GM21390 (cell line): ENCODE results near the gene SBSN.

Experiments
- ATAC-seq: cut with Tn5 transposase; IDR thresholded peaks from one replicate; pipeline ENCODE4 v1.9.1; 2021; ENCODE audit not compliant: unreplicated experiment

Gene SBSN

DNA sequence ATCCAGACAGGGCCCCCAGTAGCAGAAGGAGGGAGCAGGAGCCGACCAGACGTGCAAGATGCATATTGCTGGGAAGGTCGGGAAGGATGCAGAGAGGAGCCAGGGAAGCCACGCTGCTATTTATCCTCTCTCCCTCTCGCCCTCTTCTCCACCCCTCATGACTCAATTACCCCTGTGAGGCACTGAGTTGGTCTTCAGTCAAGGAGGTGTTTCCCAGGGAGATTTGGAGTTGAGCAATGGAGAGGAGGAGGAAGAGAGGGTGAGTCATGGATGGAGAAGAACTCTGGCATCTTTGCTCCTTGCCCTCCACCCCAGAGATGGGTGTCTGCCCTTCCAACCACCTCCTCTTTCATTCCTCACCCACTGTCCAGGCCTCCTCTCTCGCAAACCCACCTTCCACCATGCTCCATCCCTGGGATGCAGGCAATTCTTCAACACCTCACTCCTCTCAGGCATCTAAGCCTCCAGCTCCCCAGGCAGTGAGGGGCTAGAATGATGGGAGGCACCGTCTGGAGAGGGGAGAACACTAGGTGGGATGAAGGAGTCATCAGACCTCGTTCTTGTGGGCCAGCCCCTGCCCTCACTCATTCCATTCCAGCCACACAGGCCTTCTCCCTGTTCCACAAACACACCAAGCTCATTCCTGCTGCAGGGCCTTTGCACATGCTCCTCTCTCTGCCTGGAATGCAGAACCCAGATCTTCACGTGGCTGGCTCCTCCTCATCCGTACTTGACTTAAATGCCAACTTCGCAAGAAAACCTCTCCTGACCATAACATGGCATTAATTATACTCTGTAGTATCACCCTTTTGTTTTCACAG lies at the start of gene SBSN:
TSS of gene SBSN (minus strand) at position 94 of the 821 bp plus-strand sequence. CDS start at position 64, 30 bp downstream.
- ATAC-seq = no peak

DNA sequence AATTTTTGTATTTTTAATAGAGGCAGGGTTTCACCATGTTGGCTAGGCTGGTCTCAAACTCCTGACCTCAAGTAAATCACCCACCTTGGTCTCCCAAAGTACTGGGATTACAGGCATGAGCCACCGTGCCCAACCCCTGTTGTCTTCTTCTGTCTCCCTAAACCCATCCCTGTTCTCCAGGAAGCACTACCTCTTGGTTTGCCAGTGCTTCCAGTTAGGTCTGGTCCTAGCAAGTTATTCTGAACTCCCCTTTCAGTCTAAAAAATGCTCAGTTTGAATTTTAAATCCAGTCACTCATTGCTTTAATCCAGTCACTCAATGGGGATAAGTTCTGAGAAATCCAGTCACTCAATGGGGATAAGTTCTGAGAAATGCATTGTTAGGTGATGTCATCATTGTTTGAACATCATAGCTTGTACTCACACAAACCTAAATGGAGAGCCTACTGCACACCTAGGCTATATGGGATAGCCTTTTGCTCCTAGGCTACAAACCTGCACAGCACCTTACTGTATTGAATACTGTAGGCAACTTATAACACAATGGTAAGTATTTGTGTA lies 43.4 kb upstream of the SBSN start:
- no peak for ATAC-seq

- ATAC-seq = no peak
Measured at GRCh38 chr19:35569281-35569781, 41.2 kb upstream of the SBSN start.

DNA sequence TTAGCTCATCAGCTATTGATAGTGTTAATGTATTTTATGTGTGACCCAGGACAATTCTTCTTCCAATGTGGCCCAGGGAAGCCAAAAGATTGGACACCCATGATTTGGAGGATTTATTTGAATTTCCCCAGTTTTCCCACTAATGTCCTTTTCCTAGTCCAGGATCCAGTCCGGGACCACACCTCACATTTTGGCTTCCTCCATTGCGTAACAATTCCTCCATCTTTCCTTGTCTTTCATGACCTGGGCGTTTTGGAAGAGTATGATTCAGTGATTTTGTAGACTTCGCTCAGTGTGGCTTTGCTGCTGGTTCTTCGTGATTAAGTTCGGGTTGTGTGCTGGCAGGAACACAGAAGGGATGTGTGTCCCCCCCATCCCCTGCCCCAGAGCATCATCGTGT lies 38.6 kb upstream of the SBSN start:
- ATAC-seq = no peak

GRCh38 chr19:35565016-35565856 lies 37.1 kb upstream of the SBSN start:
- no peak for ATAC-seq

GRCh38 chr19:35563207-35563829 lies 35.2 kb upstream of the SBSN start, which contains the start of gene ATP4A:
Gene ATP4A, minus strand, starts transcription at chr19:35563658. Its CDS starts 29 bp downstream, at chr19:35563629.
- ATAC-seq = no peak

- ATAC-seq = no peak
Measured at GRCh38 chr19:35562776-35563175, 34.7 kb upstream of the SBSN start.

GRCh38 chr19:35562336-35562735 lies 34.2 kb upstream of the SBSN start:
- no peak for ATAC-seq

- ATAC-seq = no peak
Measured at GRCh38 chr19:35561436-35561835, 33.3 kb upstream of the SBSN start.

DNA sequence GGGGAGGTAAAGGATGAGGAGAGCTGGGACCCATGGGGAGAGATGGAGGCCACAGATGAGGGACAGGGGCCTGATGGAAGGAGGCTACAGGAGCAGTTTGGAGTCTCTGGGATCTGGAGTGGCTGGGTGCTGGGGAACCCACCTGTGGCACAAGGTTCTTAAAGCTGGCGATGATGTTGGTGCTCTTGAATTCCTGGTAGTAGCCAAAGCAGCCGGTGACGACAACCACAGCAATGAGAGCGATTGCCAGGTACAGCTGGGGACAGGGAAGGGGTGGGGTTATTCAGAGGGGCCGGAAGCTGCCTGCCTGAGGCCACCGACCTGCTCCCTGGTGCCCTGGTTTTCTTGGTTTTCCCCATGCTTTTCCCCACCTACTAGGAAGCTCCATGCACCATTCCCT lies 32.6 kb upstream of the SBSN start:
- no peak for ATAC-seq

GRCh38 chr19:35560271-35560670 lies 32.2 kb upstream of the SBSN start:
- no peak for ATAC-seq

DNA sequence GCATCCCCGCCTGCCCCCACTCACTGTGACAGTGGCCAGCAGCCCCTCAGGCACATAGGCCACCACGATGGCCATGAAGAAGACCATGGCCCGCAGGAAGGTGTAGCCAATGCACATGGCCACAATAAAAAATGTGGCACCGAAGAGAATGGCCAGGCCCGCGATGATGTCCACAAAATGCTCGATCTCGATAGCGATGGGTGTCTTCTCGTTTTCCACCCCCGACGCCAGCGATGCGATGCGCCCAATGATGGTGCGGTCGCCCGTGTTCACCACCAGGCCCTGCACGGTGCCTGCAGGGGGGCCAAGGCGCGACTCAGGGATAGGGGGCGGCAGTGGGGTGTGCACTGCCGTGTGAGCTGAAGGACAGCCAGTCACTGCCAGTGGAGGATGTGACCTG lies 31.7 kb upstream of the SBSN start:
- ATAC-seq = no peak

GRCh38 chr19:35559281-35559659 lies 31.2 kb upstream of the SBSN start:
- ATAC-seq = peak; percentile 58

DNA sequence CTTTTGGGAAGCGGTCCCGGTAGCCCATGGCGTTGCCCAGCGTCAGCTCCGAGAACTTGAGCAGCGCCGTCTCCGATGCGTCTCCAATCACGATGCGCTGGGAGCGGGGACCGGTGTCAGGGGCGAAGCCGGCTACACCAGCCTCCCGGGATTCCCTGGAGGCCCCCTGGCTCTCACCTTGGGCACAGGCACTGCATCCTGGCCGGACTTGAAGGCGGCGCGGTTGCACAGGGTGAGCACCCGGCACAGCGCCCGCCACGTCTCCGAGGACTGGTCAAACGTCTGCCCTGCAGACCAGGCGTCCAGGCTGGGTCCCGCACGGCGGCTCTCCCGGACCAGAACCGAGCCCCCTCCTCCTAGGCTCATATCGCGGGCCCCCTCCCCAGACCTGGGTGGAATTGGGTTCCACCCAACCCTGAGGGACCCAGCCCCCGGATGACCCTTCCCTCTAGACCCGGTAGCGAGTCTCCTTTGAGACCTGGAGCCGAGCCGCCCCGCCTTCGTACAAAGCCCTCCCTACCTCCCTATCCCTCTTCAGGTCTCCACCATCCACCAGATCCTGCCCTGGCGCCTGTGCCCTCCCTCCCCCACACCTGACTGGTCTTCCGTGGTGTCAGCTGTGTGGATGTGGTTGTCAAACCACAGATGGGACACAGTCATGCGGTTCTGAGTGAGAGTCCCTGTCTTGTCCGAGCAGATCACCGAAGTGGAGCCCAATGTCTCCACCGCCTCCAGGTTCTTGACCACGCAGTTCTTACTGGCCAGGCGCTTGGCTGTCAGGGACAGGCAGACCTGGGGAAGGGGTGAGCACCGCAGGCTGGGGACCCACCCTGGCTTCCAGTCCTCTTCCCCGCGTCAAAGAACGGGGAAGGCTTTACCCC lies 30.5 kb upstream of the SBSN start:
- ATAC-seq = no peak

DNA sequence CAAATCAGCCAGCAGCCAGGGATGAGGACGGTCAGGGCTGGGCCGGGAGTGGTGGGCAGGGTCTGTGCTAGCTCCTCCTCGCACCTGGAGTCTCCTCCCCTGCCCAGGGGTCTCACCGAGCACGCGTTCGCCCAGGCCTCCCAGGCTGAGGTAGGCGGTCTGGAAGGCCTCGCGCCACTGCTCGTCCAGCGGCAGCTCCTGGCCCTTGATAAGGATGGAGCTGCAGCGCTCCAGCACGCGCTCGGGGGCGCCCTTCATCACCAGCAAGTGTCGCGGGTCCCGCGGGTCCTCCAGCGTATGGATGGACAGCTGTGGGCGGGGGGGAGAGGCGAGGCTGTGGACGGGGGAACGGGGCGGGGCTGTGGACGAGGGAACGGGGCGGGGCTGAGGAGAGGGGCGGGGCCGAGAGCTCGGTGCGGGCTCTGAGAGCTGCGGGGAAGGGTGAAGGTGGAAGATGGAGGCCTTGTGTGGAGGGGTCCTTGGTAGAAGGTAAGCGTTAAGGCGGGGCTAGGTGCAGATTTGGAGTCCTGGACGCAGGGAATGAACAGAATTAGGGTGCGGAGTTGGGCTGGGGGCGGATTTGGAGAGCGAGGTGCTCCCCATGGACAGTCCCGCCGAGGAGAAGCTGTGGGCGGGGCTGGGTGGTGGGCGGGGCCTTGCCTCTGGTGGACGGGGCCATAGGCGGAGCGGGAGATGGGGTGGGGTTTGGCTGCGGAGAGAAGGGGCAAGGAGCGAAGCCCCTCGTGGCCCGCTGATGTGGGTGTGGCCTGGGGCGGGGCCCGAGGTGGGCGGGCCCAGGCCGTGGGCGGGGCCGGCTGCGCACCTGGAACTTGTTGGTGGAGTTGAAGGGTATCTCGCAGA lies 29.7 kb upstream of the SBSN start:
- no peak for ATAC-seq

DNA sequence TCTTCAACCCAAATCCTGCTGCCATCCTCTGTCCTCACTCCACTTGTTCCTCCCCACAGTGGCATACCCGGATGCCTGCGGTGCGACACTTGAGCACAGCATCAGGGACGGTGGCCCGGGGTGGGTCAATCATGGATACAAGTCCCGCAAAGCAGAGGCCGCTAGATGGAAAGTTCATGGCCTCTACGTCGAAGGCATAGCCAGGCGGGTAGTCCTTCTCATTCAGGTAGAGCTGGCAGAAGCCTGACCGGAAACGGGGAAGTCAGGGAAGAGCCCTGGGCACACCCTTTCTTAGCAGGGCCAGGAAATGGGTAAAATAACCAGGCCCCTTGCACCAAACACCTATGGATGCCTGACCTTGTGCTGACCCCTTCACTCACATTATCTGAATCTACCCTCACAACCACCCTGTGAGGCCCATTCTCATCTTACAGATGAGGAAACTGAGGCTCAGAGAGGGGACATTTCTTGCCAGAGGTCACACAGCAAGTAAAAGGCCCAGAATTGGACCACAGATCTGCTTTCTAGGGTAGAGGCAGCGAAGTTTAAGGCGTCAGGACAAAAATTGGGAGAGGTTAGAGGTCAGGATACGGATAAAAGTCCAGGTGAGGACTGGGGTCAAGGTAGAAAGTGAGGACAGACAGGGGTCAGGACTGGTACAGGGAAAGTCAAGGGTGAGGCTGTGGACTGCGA lies 28.9 kb upstream of the SBSN start:
- ATAC-seq = no peak

GRCh38 chr19:35556025-35556590 lies 28.0 kb upstream of the SBSN start:
- no peak for ATAC-seq

DNA sequence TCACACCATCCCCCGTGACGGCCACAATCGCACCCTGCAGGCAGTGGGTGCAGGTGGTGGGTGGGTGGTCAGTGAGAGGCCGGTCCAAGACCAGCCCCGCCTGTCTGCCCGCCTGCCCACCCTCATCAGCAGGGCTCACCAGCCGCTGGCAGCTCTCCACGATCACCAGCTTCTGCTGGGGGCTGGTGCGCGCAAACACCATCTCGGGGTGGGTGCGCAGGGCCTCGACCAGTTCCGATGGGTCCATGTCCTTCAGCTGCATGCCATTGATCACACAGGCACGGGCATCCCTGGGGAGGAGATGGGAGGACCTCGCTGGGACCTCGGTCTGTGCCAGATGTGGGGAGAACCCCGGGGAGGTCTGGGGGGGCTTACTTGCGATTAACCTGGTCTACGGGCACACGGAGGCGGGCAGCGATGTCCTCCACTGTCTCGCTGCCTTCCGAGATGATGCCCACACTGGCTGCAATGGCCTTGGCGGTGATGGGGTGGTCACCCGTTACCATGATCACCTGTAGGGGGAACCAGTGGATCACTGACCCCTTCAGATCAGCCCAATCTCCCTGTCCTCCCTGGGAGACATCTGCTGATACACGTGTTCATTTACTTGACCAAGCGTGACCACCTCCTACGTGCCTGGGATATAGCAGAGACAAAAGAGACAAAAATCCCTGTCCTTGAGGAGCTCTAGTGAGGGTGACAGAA lies 27.3 kb upstream of the SBSN start:
- ATAC-seq = no peak
